Panc1 (cell line): ENCODE data around the gene SNRPB2. TPM values are rescaled to one million over a fixed set of nuclear protein-coding genes. Genes with fewer than 3 reads are reported as not detected.

ENCODE experiments used
- ATAC-seq: fragments of 200-7000 bp; cut with Tn5 transposase; 2 replicates; pipeline ENCODE4 v1.9.1; 2020; ENCODE audit warnings: mild to moderate bottlenecking, moderate library complexity
- BruUV-seq: library from RNA; stranded (reverse); fragments of 400-500 nt; replicated peaks from 2 replicates; lab custom pipeline; 2021; lab: Mats Ljungman, UMichigan
- CTCF ChIA-PET: fragments of 300-600 bp; sonication (Branson Sonifier 250); formaldehyde crosslinking; loops from one replicate; lab custom pipeline; 2022; ENCODE audit warnings: antibody characterized with exemption; lab: Charles Lee
- POLR2A ChIA-PET: fragments of 300-600 bp; sonication (Branson Sonifier 250); formaldehyde crosslinking; loops from one replicate; lab custom pipeline; 2022; ENCODE audit warnings: antibody characterized with exemption; lab: Charles Lee
- DNase-seq: peaks from one replicate; pipeline ENCODE4 v3.0.0-alpha.2; 2010; ENCODE audit warnings: low read depth, low spot score
- H3K27ac ChIP-seq: 2 replicates; pipeline ENCODE4 v1.5.1; 2011; ENCODE audit warnings: mild to moderate bottlenecking, low read length, inconsistent platforms
- H3K27me3 ChIP-seq: fragments of 200-500 bp; sonication (Bioruptor generic); 2 replicates; pipeline ENCODE4 v1.6.0; 2014; ENCODE audit warnings: low read length, inconsistent platforms; ENCODE audit not compliant: control insufficient read depth, insufficient read depth
- H3K36me3 ChIP-seq: fragments of 200-500 bp; sonication (Bioruptor generic); 2 replicates; pipeline ENCODE4 v1.5.1; 2014; ENCODE audit warnings: inconsistent platforms, mild to moderate bottlenecking, low read length, moderate library complexity; ENCODE audit not compliant: control insufficient read depth, insufficient read depth
- H3K4me1 ChIP-seq: 2 replicates; pipeline ENCODE4 v1.5.1; 2011; ENCODE audit warnings: inconsistent platforms, mild to moderate bottlenecking, low read length, moderate library complexity; ENCODE audit not compliant: control insufficient read depth, insufficient read depth
- H3K4me3 ChIP-seq, 2 experiments: 2 replicates each; pipeline ENCODE4 v1.5.1; 2011 to 2012; ENCODE audit warnings: low read depth in 2 of 2, low read length in 2 of 2, mild to moderate bottlenecking in 2 of 2, inconsistent platforms in 1 of 2, moderate library complexity in 1 of 2
- H3K9me3 ChIP-seq: fragments of 200-500 bp; sonication (Bioruptor generic); 2 replicates; pipeline ENCODE4 v1.5.1; 2014; ENCODE audit warnings: low read depth, mild to moderate bottlenecking, inconsistent platforms, low read length, moderate library complexity; ENCODE audit not compliant: control insufficient read depth, insufficient read depth
- POLR2AphosphoS5 ChIP-seq: IDR thresholded peaks from 2 replicates; pipeline ENCODE4 v1.6.1; 2012; ENCODE audit warnings: mild to moderate bottlenecking, low read depth, low read length, moderate library complexity
- SIN3A ChIP-seq: IDR thresholded peaks from 2 replicates; pipeline ENCODE4 v1.6.1; 2012; ENCODE audit warnings: low read depth, mild to moderate bottlenecking, low read length, moderate library complexity, borderline replicate concordance; ENCODE audit not compliant: insufficient read depth
- TCF7L2 ChIP-seq: IDR thresholded peaks from 2 replicates; pipeline ENCODE4 v1.6.1; 2011; ENCODE audit warnings: mild to moderate bottlenecking, low read depth, low read length, inconsistent platforms
- in situ Hi-C: cut with HindIII; loops from 2 replicates; pipeline ENCODE4 v1.10.0; 2016; ENCODE audit warnings: low sequenced_read_pairs, low pct_unique_long_range_greater_than_20kb
- intact Hi-C: fragments of 100-400 bp; cut with micrococcal nuclease; formaldehyde crosslinking; loops from one replicate; pipeline ENCODE4 v1.10.0; 2022; ENCODE audit not compliant: unreplicated experiment
- total RNA-seq: library from RNA; stranded (reverse); gene quantifications from one replicate; pipeline ENCODE4 v1.2.1, GENCODE V29; 2021; ENCODE audit not compliant: unreplicated experiment
- TF ChIP-seq, protein P1 (sequence below): fragments of 450-650 bp; IDR thresholded peaks from 2 replicates; pipeline ENCODE4 v1.5.1; 2017; ENCODE audit warnings: mild to moderate bottlenecking
- TF ChIP-seq, protein P2 (sequence below), 2 experiments: IDR thresholded peaks; 2 replicates each; pipeline ENCODE4 v1.6.1; 2011 to 2012; ENCODE audit warnings: low read depth in 2 of 2, control low read depth in 1 of 2, low read length in 1 of 2, mild to moderate bottlenecking in 1 of 2, moderate library complexity in 1 of 2; ENCODE audit not compliant: insufficient read depth in 1 of 2

Gene SNRPB2
- total RNA-seq, 1 experiment from 2014 or later, result 68.5 TPM

- H3K4me3 ChIP-seq, result no peak overlapping the region
- in situ Hi-C loops (no loop called here), intact Hi-C loops (no loop called here)
- no peaks in the 10 kb centered on the region for H3K4me1 ChIP-seq
- DNase-seq (no peak), ATAC-seq (no peak)
- no peak overlapping the region for H3K27ac ChIP-seq
- no TSS peak for BruUV-seq
- CTCF ChIA-PET, result no interaction called here
- POLR2A ChIA-PET, result no interaction called here
- peaks cover 2% of the 10 kb centered on the region for H3K27me3 ChIP-seq
- H3K36me3 ChIP-seq, result no peaks in the 10 kb centered on the region
- H3K9me3 ChIP-seq, result no peaks in the 10 kb centered on the region
- TF ChIP-seq TCF7L2 (no peak), POLR2AphosphoS5 (no peak), SIN3A (no peak)
- TF ChIP-seq, protein P1, sequence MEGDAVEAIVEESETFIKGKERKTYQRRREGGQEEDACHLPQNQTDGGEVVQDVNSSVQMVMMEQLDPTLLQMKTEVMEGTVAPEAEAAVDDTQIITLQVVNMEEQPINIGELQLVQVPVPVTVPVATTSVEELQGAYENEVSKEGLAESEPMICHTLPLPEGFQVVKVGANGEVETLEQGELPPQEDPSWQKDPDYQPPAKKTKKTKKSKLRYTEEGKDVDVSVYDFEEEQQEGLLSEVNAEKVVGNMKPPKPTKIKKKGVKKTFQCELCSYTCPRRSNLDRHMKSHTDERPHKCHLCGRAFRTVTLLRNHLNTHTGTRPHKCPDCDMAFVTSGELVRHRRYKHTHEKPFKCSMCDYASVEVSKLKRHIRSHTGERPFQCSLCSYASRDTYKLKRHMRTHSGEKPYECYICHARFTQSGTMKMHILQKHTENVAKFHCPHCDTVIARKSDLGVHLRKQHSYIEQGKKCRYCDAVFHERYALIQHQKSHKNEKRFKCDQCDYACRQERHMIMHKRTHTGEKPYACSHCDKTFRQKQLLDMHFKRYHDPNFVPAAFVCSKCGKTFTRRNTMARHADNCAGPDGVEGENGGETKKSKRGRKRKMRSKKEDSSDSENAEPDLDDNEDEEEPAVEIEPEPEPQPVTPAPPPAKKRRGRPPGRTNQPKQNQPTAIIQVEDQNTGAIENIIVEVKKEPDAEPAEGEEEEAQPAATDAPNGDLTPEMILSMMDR, result no peak
- TF ChIP-seq, protein P2, sequence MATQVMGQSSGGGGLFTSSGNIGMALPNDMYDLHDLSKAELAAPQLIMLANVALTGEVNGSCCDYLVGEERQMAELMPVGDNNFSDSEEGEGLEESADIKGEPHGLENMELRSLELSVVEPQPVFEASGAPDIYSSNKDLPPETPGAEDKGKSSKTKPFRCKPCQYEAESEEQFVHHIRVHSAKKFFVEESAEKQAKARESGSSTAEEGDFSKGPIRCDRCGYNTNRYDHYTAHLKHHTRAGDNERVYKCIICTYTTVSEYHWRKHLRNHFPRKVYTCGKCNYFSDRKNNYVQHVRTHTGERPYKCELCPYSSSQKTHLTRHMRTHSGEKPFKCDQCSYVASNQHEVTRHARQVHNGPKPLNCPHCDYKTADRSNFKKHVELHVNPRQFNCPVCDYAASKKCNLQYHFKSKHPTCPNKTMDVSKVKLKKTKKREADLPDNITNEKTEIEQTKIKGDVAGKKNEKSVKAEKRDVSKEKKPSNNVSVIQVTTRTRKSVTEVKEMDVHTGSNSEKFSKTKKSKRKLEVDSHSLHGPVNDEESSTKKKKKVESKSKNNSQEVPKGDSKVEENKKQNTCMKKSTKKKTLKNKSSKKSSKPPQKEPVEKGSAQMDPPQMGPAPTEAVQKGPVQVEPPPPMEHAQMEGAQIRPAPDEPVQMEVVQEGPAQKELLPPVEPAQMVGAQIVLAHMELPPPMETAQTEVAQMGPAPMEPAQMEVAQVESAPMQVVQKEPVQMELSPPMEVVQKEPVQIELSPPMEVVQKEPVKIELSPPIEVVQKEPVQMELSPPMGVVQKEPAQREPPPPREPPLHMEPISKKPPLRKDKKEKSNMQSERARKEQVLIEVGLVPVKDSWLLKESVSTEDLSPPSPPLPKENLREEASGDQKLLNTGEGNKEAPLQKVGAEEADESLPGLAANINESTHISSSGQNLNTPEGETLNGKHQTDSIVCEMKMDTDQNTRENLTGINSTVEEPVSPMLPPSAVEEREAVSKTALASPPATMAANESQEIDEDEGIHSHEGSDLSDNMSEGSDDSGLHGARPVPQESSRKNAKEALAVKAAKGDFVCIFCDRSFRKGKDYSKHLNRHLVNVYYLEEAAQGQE (IDR thresholded peaks at IDR 0.05; ENCODE audit: insufficient read depth in 1 of 2, low read depth in 2 of 2, low read length in 1 of 2), result no peak
Observed at GRCh38 chr20:16692009-16692408, 37.8 kb upstream of the SNRPB2 start.

- H3K27ac ChIP-seq, result no peak overlapping the region
- no peak for DNase-seq
- ChIA-PET CTCF (no interaction called here), POLR2A (interaction anchor here (0.6 kb wide), 1 partner anchor 47 kb away, joined by 4 read pairs; no protein-coding TSS in a partner anchor)
- TF ChIP-seq, protein P1, result no peak
- no peak for TF ChIP-seq POLR2AphosphoS5
- TF ChIP-seq, protein P2 (IDR thresholded peaks at IDR 0.05; ENCODE audit: insufficient read depth in 1 of 2, low read depth in 2 of 2, low read length in 1 of 2), result no peak
- TF ChIP-seq SIN3A, result no peak
- no peak for TF ChIP-seq TCF7L2
- BruUV-seq, result no TSS peak
- H3K9me3 ChIP-seq, result no peaks in the 10 kb centered on the region
- no peaks in the 10 kb centered on the region for H3K4me1 ChIP-seq
- H3K36me3 ChIP-seq, result no peaks in the 10 kb centered on the region
- H3K4me3 ChIP-seq, result no peak overlapping the region
- ATAC-seq, result no peak
- in situ Hi-C loops, result no loop called here
- H3K27me3 ChIP-seq, result peaks cover 5% of the 10 kb centered on the region
- intact Hi-C loops, result no loop called here
Observed at GRCh38 chr20:16692442-16692841, 37.4 kb upstream of the SNRPB2 start.
